Measurements from ENCODE around the gene RPS19BP1. TPM values are rescaled to one million over a fixed set of nuclear protein-coding genes. Genes with fewer than 3 reads are reported as not detected.

The RPS19BP1 gene
- total and polyA plus RNA-seq, 2 donors (not counting 1 experiment from before 2014, with no cell fraction given) = 60.3 to 74.8 TPM

DNA sequence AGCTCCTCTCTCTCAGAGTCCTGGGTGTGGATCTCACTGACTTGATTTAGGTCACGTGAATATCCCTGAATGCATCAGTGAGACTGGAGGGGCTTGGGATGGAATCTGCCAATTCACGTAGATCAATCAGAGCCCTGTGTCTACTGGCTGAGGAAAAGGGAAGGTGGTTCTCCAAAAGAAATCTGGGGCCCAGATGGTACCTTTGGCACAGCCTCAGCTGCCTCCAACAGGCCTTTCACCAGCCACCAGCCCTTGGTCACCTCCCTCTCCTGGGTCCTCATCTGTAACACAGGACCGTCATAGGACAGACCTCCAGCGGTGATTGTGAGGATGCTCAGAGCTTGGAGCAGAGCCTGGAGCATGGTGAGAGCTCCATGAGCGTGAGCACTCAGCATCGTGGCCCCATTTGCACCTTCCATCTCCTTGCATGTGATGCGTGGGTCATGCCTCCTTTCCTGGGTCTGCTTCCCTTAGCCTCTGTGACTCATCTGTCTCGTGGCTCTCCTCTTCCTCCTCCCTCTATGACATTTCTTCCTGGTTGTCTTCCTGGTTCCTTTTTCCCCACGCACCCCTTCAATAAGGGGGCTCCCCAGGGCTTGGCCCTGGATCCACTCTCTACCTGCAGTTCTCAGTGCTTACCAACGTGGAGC is 38.0 kb downstream of the RPS19BP1 start:
- CTCF ChIA-PET = interaction anchor here (1.0 to 10.4 kb wide), 21 partner anchors 9 to 541 kb away, joined by 3 to 166 read pairs (median 9); partner anchors contain the start of genes ATF4 and TAB1

GRCh38 chr22:39493759-39494158 is 38.8 kb downstream of the RPS19BP1 start:
- peak overlapping the region; percentile 67 for H3K27ac Mint-ChIP-seq
- H4K20me1 ChIP-seq (ENCODE audit: control insufficient read depth, insufficient read depth, low read length, poor library complexity, severe bottlenecking) = no peaks in the 10 kb centered on the region

More for the DNA sequence above, 38.0 kb downstream of the RPS19BP1 start:
- Histone ChIP-seq H3K4me1 (ENCODE audit: control insufficient read depth in 2 of 2, insufficient read depth in 2 of 2, low read length in 2 of 2) (peaks cover 8 to 18% of the 10 kb centered on the region in 2 donors), H3K79me2 (ENCODE audit: control insufficient read depth, insufficient read depth, low read length) (no peaks in the 10 kb centered on the region), H3K27ac (ENCODE audit: low read length in 2 of 2) (no peak overlapping the region), H3K4me3 (ENCODE audit: control extremely low read depth in 1 of 5, extremely low read depth in 1 of 5, insufficient read depth in 1 of 5, low read depth in 2 of 5, low read length in 4 of 5) (no peak overlapping the region), H3K27me3 (replicated peaks in 1 of 4; ENCODE audit: control extremely low read depth in 1 of 4, control insufficient read depth in 3 of 4, insufficient read depth in 4 of 4, low read length in 3 of 4) (no peaks in the 10 kb centered on the region), H2AFZ (ENCODE audit: insufficient read depth, low read depth, low read length, poor library complexity, severe bottlenecking) (no peak overlapping the region), H3K36me3 (replicated peaks in 1 of 2; ENCODE audit: control extremely low read depth in 1 of 2, control insufficient read depth in 1 of 2, extremely low read depth in 1 of 2, insufficient read depth in 2 of 2, low read length in 1 of 2) (no peaks in the 10 kb centered on the region), H3K9ac (ENCODE audit: low read length) (no peak overlapping the region), H3K4me2 (replicated peaks; ENCODE audit: low read depth, low read length, poor library complexity, severe bottlenecking) (no peak overlapping the region), H3K9me3 (ENCODE audit: control extremely low read depth in 1 of 3, control insufficient read depth in 2 of 3, insufficient read depth in 1 of 3, low read length in 2 of 3) (no peaks in the 10 kb centered on the region), H4K20me1 (ENCODE audit: control insufficient read depth, insufficient read depth, low read length, poor library complexity, severe bottlenecking) (no peaks in the 10 kb centered on the region)
- no peak overlapping the region for H3K4me3 Mint-ChIP-seq
- POLR2A ChIA-PET = no interaction called here
- TF ChIP-seq, protein P1, sequence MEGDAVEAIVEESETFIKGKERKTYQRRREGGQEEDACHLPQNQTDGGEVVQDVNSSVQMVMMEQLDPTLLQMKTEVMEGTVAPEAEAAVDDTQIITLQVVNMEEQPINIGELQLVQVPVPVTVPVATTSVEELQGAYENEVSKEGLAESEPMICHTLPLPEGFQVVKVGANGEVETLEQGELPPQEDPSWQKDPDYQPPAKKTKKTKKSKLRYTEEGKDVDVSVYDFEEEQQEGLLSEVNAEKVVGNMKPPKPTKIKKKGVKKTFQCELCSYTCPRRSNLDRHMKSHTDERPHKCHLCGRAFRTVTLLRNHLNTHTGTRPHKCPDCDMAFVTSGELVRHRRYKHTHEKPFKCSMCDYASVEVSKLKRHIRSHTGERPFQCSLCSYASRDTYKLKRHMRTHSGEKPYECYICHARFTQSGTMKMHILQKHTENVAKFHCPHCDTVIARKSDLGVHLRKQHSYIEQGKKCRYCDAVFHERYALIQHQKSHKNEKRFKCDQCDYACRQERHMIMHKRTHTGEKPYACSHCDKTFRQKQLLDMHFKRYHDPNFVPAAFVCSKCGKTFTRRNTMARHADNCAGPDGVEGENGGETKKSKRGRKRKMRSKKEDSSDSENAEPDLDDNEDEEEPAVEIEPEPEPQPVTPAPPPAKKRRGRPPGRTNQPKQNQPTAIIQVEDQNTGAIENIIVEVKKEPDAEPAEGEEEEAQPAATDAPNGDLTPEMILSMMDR (IDR thresholded peaks at IDR 0.05) = no peak
- no peak for TF ChIP-seq EZH2 (IDR thresholded peaks at IDR 0.05; ENCODE audit: borderline replicate concordance, insufficient read depth, low read depth, low read length, poor library complexity, severe bottlenecking)
- H3K27ac Mint-ChIP-seq = no peak overlapping the region
- 88% methylated on average over 9 of the region's 10 CpGs for WGBS (ENCODE audit: insufficient coverage)
- ATAC-seq (ENCODE audit: low read depth) = no peak
- H3K9me3 Mint-ChIP-seq (ENCODE audit: insufficient read depth) = no peaks in the 10 kb centered on the region
- H3K27me3 Mint-ChIP-seq = no peaks in the 10 kb centered on the region
- intact Hi-C loops (cut with micrococcal nuclease) = loop anchor here (2.0 kb wide), 1 partner anchor 58 kb away; no protein-coding TSS in a partner anchor
- peaks cover 28% of the 10 kb centered on the region for H3K4me1 Mint-ChIP-seq
- no peak for DNase-seq

More at GRCh38 chr22:39493759-39494158, 38.8 kb downstream of the RPS19BP1 start:
- intact Hi-C loops (cut with micrococcal nuclease) = loop anchor here (1.0 to 2.0 kb wide), 2 partner anchors 36 to 57 kb away; no protein-coding TSS in a partner anchor
- no peaks in the 10 kb centered on the region for H3K9me3 ChIP-seq (ENCODE audit: control extremely low read depth in 1 of 3, control insufficient read depth in 2 of 3, insufficient read depth in 1 of 3, low read length in 2 of 3)
- ATAC-seq (ENCODE audit: low read depth) (no peak), DNase-seq (no peak)
- peaks cover 8 to 20% of the 10 kb centered on the region in 2 donors for H3K4me1 ChIP-seq (ENCODE audit: control insufficient read depth in 2 of 2, insufficient read depth in 2 of 2, low read length in 2 of 2)
- TF ChIP-seq, protein P1 (IDR thresholded peaks at IDR 0.05) = no peak
- H3K27ac ChIP-seq (ENCODE audit: low read length in 2 of 2) = no peak overlapping the region
- no peaks in the 10 kb centered on the region for H3K27me3 ChIP-seq (replicated peaks in 1 of 4; ENCODE audit: control extremely low read depth in 1 of 4, control insufficient read depth in 3 of 4, insufficient read depth in 4 of 4, low read length in 3 of 4)
- CTCF ChIA-PET = interaction anchor here (0.7 to 10.4 kb wide), 27 partner anchors 8 to 542 kb away, joined by 3 to 166 read pairs (median 7); partner anchors contain the start of genes ATF4, MIEF1 and TAB1
- no peak overlapping the region for H3K9ac ChIP-seq (ENCODE audit: low read length)
- no peak overlapping the region for H3K4me2 ChIP-seq (replicated peaks; ENCODE audit: low read depth, low read length, poor library complexity, severe bottlenecking)
- H3K36me3 ChIP-seq (replicated peaks in 1 of 2; ENCODE audit: control extremely low read depth in 1 of 2, control insufficient read depth in 1 of 2, extremely low read depth in 1 of 2, insufficient read depth in 2 of 2, low read length in 1 of 2) = no peaks in the 10 kb centered on the region
- H3K4me3 ChIP-seq (ENCODE audit: control extremely low read depth in 1 of 5, extremely low read depth in 1 of 5, insufficient read depth in 1 of 5, low read depth in 2 of 5, low read length in 4 of 5) = no peak overlapping the region
- Mint-ChIP-seq H3K9me3 (ENCODE audit: insufficient read depth) (no peaks in the 10 kb centered on the region), H3K4me1 (peaks cover 30% of the 10 kb centered on the region), H3K4me3 (no peak overlapping the region), H3K27me3 (no peaks in the 10 kb centered on the region)
- POLR2A ChIA-PET = no interaction called here
- no peaks in the 10 kb centered on the region for H3K79me2 ChIP-seq (ENCODE audit: control insufficient read depth, insufficient read depth, low read length)
- 97% methylated on average over 4 of the region's 4 CpGs for WGBS (ENCODE audit: insufficient coverage)
- H2AFZ ChIP-seq (ENCODE audit: insufficient read depth, low read depth, low read length, poor library complexity, severe bottlenecking) = no peak overlapping the region

Data from B cell (primary cell).